T-helper 1 cell treated with Interleukin-12 subunit alpha and Interleukin-12 subunit beta and Interleukin-4 antibody, amounts not matched to agents 30 ng/mL and 1 ng/mL, for 36 hours (primary cell): ENCODE results near the gene HEPHL1. TPM values are rescaled to one million over a fixed set of nuclear protein-coding genes. Genes with fewer than 3 reads are reported as not detected.

Experiments
- intact Hi-C: fragments of 100-400 bp; cut with micrococcal nuclease; formaldehyde crosslinking; loops from one replicate; pipeline ENCODE4 v1.15.1; 2024
- total RNA-seq: library from RNA; stranded (reverse); gene quantifications from 2 replicates; pipeline ENCODE4 v1.2.3, GENCODE V29; 2022

The HEPHL1 gene
- total RNA-seq, 1 donor from 2014 or later, result not detected

DNA sequence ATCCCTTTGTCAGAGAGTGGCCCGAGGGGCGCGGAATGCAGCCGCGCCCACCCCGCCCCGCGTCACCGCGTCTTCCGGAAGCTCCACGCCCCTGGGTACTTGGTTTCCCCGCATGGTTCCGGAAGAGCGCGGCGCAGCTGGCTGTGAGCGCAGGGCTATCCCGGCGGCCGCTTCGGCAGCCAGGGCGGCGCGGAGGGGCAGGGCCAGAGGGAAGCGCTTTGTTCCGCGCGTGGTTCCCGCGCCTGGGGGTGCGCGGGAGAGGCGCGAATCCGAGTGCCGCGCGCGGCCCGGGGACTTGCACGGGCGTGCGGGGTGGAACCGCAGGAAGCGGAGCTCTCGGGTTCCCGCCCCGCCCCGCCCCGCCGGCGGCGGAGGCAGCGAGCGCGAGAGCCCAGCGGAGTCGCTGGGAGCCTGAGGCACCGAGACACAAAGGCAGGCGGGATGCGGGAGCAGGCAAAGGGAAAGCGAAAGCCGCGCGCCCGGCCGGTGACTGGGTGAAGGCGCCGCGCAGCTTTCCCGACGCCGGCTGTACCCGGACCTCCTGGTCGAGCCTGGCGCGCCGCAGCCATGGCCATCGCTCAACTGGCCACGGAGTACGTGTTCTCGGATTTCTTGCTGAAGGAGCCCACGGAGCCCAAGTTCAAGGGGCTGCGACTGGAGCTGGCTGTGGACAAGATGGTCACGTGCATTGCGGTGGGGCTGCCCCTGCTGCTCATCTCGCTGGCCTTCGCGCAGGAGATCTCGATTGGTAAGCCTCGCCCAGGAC is 107.8 kb downstream of the HEPHL1 start, which contains the start of gene PANX1:
PANX1 (plus strand) TSS at position 96 of the 766 bp plus-strand sequence; CDS start at position 568, 472 bp downstream.
- intact Hi-C loops, result loop anchor here (1.0 to 5.0 kb wide), 12 partner anchors 18 to 1661 kb away; partner anchors contain the start of genes ANKRD49, C11orf54, CEP295 and CEP57

DNA sequence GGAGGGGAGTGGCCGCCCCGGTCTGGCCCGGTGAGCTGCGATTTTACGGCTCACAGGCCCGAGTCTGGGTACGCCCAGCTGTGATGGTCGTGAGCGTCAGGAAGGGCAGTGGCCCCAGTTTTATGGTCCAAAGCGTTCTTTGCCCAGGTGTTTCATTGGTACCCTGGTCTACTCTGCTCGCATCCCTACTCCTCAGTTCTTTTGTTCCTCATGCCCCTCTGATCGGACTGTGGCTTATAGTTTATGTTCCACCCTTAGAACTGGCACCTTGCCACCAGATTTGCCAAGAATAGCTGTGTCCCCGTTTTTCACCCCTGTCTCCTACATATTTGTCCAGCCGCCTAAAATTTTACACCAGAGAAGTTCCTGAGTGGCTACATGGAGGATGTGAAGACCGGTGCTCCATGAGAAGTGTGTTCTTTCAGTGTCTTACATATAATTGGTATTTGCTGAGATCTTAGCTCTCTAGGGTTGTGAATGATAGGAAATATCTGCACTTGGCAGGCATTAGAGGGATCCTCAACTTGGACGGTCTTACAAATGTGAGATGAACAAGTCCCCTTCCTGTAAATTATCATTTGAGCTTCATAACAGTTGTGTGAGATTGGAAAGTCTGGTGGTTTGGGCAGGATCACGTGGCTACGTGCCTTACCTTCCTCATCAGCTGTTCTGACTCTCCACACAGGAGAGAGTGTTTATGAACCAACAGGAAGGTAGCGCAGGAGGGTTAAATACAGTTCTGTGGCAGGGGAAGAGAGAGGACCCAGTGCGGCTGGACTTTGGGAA is 108.6 kb downstream of the HEPHL1 start:
- intact Hi-C loops, result loop anchor here (1.0 to 5.0 kb wide), 8 partner anchors 18 to 1101 kb away; partner anchors contain the start of genes CEP295, FUT4, SESN3 and SMCO4

DNA sequence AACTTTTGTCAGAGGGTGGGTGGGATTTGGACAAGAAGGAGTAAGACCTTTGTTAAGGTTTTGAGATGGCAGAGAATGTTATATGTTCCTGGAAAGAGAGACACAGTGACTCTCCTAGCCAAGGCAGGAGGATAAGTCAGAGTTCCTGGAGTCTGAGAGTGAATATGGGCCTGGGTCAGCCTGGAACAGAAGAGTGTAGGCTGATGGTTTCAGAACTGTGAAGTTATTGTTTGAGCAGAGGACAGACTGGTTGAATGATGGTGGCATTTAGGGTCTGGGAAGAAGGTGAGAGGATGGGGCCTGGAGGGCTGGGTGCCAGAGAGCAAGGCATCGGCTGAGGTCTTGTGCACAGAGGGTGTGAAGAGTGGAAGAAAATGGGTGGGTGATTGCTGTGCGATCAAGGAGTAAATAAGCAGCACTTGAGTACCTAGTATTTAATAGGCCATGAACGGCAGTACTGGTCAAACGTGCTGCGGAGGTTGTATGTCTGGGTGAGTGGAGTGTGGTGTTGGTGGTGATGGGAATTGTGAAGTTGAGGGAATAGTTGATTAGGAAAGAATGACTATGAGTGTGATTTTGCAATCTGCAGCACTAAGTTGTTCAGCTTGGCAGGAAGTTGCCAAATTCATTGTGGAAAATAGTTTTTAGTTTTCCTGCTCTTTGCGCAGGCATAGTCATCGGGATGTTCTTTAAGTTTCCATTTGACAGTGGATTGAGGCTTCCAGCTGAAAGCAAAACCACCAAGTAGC is 109.3 kb downstream of the HEPHL1 start:
- intact Hi-C loops, result loop anchor here (2.0 kb wide), 1 partner anchor 1100 kb away; the partner anchor contains the start of gene SESN3

DNA sequence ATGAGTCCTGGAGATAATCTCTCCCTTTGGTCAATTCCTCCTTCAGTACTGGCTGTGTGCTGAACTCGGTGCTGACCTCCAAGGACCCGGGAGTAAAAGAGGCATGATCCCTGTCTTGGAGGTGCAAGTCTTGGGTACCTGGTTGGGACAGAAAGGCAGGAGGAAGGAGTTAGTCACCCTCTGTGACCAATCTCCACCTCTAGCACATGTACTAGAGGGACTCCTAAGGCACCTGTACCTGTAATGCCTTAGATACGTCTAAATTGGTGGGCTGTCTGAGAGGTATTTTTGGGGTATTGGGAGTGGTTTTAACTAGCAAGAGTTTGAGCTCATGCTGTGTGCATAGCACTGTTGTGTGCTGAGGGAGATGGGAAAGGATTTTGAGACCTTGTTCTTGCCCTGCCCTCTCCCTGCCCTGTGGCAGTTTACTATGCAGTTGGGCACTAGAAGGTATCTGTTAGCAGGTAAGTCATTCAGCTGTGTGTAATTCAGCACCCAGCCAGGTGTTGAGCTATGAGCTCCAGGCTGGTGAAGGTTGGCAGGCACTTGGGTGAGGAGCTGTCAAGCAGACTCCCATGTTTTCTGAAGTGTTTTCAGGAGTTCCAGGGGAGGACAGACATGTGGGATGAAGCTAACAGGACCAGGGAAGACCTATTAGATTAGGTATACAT is 110.0 kb downstream of the HEPHL1 start:
- intact Hi-C loops, result loop anchor here (2.0 kb wide), 1 partner anchor 1100 kb away; the partner anchor contains the start of gene SESN3

DNA sequence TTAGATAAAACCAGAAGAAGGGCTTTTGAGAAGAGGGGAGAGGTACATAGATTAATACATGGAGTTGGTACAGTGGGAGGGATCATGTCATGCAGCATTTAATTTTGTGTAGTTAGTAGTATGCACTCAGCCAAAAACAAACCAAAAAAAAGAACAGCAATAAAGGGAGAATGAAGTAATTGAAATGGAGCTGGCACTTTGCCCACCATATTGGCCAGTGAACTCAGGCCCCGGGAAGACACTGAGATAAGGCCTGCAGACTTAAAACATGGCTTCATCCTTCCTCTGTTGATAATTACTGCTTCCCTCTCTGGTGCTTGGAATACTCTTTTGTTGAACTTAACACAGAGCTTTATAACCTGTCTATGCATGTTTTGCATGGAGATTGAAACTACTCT is 110.6 kb downstream of the HEPHL1 start:
- intact Hi-C loops, result loop anchor here (2.0 kb wide), 1 partner anchor 1099 kb away; the partner anchor contains the start of gene SESN3

DNA sequence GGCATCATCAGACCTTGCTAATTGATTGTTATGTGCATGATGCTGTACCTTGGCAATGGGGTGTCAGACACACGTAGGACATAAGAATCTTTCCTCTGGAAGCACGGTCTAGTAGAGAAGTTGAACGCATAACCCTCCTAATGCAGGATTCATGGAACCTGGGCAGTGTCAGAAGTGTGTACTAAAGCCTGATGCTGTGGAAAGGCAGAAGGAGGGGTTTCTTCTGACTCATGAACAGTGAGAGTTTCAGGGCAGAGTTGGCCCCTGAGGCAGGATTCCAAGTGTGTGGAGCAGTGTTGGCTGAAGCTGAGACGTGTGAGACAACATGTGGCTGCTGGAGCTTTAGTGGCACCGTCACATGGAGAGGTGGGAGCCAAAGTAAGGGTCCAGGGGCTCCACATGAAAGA is 111.0 kb downstream of the HEPHL1 start:
- intact Hi-C loops, result no loop called here

DNA sequence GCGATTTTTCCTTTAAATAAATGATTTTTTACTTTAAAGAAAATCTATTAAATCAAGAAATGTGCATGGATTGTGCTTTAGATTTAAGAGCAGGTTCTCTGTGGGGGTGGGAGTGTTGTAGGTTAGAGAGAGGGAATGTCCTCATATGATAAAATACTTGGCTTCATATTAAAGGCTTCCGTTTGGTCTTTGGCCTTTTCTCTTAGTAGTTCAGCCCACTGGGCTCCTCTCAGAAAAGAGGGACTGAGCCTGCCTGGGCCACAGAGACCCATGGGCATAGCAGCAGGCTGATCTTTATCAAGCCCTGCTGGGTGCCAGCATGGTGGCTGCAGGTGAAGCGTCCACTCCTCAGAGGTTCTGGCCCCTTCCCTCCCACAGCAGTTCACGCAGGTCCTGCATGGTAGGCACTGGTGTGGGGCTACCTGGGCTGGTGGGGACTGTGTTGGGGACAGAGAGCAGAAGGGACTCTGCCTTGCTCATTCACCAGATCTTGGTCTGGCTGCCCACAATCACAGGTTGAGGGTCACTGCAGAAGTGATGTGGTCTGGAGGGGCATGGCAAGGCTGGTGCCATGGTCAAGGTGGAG is 111.8 kb downstream of the HEPHL1 start:
- intact Hi-C loops, result no loop called here

DNA sequence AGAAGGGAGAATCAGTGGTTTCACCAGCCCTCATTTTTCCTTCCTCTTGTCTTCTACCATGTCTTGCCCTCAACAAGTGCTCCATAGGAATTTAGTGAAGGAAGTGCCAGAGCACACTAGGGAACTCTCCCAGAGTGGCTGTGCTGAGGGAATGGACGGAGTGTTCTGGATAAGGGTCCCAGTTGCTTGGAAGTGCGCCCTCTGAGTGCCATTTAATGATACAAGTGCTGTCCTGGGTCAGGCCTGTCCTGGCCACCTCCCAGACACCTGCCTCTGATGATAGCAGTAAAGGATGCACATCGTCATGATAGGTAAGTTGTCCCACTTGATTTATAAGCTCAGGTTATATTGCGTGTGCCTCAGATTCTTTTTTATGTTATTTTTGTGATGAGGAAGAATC is 112.6 kb downstream of the HEPHL1 start:
- intact Hi-C loops, result no loop called here

DNA sequence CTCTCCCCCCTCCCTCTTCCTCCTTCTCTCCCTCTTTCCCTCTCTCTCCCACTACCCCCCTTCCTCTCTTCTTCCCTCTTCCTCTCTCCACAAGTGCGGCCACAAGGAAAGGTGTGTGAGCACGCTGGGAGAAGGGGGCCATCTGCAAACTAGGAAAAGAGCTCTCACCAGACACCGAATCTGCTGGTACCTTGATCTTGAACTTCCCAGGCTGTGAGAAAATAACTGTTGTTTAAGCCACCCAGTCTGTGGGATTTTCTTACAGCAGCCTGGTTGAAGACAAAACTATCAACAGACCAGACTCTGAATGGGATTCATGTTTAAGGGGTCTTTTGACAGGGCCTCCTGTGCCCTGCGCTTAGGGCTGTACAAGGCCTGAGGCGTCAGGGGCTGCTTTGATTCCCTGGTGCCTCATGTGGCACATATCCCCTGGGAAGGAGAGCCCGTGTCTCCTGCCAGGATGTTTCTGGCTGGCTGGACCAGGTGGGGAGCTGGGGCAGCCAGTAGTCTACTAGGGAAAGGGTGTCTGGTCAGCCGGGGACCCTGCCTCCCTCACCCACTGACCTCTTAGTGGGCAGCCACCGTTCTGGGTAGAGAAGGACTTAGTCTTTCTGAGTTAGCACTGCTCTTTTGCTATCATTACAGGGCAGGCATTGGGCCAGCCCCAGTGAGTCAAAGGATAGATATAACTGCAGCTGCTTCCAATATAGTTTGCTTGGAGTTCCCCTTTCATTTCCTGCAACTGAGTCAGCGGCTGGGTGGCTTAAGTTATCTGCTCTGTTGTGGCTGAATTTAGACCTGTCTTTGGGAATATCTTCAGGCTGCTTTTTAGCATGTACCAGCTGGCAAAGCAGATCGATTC is 113.7 kb downstream of the HEPHL1 start:
- intact Hi-C loops, result loop anchor here (1.0 kb wide), 1 partner anchor 12 kb away; no protein-coding TSS in a partner anchor

DNA sequence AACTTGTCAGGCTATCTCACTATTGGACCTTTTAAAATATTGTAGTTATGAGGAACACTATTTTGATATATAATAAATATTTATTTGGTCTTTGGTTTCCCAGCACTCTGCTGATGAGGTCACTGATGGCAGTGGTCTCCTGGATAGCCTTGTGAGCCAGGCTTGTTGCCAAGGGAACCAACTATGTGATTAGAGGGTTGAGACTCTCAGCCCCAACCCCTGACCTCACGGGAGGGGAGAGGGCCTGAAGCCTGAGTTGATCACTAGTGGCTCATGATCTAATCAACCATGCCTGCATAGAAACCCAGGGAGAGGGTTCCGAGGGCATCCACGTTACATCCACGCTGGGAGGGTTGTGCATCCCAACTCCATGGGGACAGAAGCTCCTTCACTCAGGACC is 118.3 kb downstream of the HEPHL1 start:
- intact Hi-C loops, result loop anchor here (1.0 kb wide), 1 partner anchor 8 kb away; no protein-coding TSS in a partner anchor

DNA sequence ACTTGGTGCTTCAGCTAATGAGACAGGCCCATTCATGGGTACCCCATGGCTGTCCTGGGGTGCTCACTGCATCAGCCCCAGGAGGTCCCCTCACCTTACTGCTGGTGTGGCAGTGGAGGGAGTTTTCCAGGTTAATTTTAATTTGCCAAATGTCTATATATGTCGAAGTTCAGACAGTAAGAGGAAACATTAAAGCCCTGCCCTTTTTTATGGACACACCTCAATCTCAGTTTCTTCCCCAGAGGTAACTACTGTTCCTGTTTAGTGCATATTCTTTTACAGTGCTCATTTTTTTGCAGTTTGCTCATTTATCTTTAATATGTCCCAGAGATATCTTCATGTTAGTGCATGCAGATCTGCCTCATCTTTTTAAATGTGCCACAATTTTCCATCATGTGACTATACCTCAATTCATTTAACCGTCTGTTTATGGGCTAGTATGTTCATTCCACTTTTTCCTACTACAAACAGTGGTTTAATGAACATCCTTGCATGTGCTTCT is 119.1 kb downstream of the HEPHL1 start:
- intact Hi-C loops, result no loop called here

DNA sequence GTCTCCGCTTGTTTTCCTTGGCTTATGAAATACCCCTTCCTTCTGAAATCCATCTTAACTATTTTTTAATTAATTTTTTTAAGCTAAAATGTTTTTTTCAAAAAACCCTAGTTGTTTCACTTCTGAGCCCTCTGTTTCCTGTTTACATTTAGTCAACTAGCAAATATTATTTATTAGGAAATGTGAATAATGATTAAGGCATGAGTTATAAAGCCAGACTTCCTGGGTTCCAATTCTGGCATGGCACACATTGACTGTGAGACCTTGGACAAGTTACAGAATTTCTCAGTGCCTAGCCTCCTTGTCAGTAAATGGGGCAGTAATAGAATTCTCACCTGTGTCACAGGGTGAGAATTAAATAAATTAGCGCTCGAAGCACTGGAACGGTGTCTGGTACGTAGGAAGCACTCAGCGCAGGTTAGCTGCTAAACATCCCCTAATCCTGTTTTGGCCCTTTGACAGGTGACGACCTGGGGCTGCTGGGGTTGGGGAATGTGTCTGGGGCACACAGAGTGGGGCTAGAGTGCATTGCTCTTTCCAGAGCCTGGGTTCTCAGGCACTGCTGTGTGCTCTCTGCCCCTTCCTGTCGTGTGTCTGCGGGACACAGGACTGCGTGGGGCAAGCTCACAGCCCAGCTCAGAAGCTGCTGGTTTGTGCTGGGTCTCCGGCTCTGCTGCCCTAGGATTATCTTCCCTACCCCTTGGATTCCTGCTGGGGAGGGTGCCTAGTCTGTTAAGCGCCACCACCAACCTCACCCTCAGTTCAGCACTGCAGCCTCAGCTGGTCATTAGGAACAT is 120.6 kb downstream of the HEPHL1 start:
- intact Hi-C loops, result no loop called here

DNA sequence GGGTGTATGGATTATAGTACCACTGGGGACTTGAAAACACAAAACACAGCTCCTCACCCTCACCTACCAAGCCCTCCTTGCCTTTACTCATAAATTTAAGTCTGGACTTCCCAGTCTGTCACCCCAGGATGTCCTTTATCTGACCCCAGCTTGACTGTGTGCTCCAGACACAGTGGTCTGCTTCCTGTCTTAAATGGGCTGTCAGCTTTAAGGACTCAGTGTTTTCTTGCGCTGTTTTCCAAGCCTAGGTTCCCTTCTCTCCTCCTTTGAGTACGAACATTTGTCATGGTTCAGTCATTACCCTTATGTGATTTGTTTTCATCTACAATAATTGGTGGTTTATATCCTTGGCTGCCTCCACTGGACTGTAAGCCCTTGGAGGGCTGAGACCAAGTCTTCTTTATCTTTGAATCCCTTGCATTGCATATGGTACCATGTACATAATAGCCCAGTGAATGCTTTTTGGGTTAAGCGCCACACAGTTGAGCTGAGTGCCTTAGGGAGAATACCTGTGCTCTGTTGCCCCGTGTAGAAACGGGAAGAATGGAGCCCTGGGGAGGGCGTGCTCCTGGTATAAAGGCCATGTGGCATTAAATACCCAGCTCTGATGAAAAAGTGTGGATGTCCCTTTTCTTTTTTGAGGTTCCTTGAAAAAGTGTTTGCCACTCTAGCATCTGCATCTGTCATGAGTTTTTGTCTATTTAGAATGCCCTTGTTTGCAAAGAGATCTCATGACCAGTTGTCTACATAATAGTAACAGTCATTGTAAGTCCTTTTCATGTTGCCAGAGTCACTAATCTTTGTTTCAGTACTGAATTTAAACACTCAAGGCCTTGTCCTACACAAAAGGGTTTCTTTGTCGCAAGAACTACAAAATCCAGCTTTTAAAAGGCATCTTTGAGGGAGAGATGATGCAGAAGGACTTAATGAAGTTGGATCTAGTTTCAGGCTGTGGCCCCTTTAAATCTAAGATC is 121.4 kb downstream of the HEPHL1 start:
- intact Hi-C loops, result no loop called here

DNA sequence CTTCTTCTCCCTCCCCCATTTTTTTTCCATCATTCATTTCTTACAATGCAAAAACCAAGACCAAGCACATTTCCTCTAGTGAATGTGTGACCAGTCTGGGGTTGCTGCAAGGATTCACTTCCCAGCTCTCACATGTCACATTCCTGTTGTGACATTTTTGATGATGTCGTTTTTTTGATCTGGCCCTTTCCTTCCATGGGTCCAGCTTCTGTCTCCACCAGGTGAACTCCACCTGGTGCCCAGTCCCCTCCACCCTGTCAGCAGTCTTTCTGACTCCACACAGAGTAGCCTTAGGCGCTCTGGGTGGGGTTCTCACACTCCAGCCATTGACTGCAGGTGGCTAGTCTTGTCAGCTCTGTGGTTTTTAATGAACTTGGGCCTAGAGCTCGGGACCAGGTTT is 123.1 kb downstream of the HEPHL1 start:
- intact Hi-C loops, result no loop called here

DNA sequence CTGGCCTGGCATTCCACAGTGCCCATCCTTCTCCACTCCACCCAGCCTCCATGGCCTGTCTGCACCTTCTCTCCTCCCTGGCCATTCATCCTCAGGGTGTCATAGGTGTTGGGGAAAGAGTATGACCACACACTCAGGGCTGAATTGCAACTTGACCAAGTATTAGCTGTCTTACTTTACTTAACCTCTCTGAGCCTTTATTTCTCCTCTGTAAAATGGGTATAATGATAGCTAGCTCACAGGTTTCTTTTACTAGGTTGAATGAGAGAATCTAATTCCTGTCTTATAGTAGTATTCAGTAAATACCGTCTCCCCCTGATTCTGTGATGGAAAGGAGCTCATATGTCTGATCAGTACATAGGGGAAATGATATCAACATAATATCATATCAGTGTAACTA is 123.5 kb downstream of the HEPHL1 start:
- intact Hi-C loops, result no loop called here

DNA sequence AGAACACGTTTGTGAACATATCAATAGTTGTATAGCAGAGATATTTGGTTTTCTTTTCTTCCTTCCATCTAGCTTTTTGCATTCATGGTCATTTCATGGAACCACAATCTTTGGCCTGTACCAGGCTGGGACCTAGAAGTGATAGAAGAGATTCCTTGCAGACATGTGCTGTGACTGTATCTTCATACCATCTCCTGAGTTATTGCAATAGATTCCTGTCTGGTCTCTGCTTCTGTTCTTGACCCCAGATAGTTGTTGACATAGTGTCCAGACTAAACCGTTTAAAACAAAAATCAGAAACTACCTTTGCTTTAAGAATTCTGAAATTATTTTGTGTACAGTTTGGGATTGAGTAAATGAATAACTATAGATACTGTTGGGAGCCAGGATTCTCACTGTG is 124.3 kb downstream of the HEPHL1 start:
- intact Hi-C loops, result no loop called here

DNA sequence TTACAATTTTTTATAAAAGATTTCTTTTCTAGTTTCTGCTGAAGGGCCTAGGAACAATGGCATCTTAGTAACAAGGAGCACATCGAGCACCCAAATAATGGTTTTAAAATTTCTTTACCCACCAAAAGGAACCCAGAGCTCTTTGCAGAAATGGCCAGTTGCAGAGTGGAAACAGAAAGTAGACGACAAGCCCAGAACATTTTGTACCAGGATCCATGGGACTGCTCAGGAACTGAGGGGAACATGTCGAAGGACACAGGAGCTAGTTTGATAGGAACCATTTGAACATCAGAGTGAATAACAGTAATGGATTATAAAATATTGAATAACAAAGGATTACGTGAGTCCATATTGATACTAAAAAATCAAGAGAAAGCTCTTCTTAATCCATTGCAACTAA is 124.8 kb downstream of the HEPHL1 start:
- intact Hi-C loops, result no loop called here
